ENCODE data around the gene SLC9A8. TPM values are rescaled to one million over a fixed set of nuclear protein-coding genes. Genes with fewer than 3 reads are reported as not detected.

Gene SLC9A8
- total RNA-seq, 1 donor from 2014 or later: 8.8 TPM

GRCh38 chr20:49888212-49889000 is 75.8 kb downstream of the SLC9A8 start:
- peak overlapping the region; percentile 3 for H3K27ac ChIP-seq
- H3K4me1 ChIP-seq: peaks cover 12% of the 10 kb centered on the region
- intact Hi-C loops (cut with DNase I): no loop called here

GRCh38 chr20:49889001-49889934 is 76.6 kb downstream of the SLC9A8 start:
- H3K4me1 ChIP-seq: peaks cover 12% of the 10 kb centered on the region

More at GRCh38 chr20:49888212-49889000, 75.8 kb downstream of the SLC9A8 start:
- H3K27me3 ChIP-seq: no peaks in the 10 kb centered on the region
- H3K9me3 ChIP-seq: no peaks in the 10 kb centered on the region
- H3K4me3 ChIP-seq: no peak overlapping the region
- DNase-seq (ENCODE audit: extremely low spot score in 2 of 2): no peak
- peaks cover 0 to 26% of the 10 kb centered on the region in 2 donors for H3K36me3 ChIP-seq
- TF ChIP-seq POLR2A (IDR thresholded peaks at IDR 0.05) (no peak), CTCF (IDR thresholded peaks at IDR 0.05) (peak; percentile 11 to 59 (median 54))

GRCh38 chr20:49889935-49890333 is 77.3 kb downstream of the SLC9A8 start:
- H3K27ac ChIP-seq: no peak overlapping the region
- no peak overlapping the region for H3K4me3 ChIP-seq
- H3K36me3 ChIP-seq: peaks cover 0 to 12% of the 10 kb centered on the region in 2 donors
- DNase-seq (ENCODE audit: extremely low spot score in 2 of 2): no peak
- peaks cover 12% of the 10 kb centered on the region for H3K4me1 ChIP-seq
- TF ChIP-seq POLR2A (IDR thresholded peaks at IDR 0.05) (no peak), CTCF (IDR thresholded peaks at IDR 0.05) (no peak), POLR2AphosphoS5 (IDR thresholded peaks at IDR 0.05; ENCODE audit: insufficient read depth in 1 of 2, low read depth in 1 of 2) (no peak)
- H3K9me3 ChIP-seq: no peaks in the 10 kb centered on the region
- intact Hi-C loops (cut with DNase I): no loop called here
- no peaks in the 10 kb centered on the region for H3K27me3 ChIP-seq

More at GRCh38 chr20:49889001-49889934, 76.6 kb downstream of the SLC9A8 start:
- Histone ChIP-seq H3K36me3 (peaks cover 0 to 19% of the 10 kb centered on the region in 2 donors), H3K27me3 (no peaks in the 10 kb centered on the region), H3K27ac (no peak overlapping the region), H3K9me3 (no peaks in the 10 kb centered on the region), H3K4me3 (no peak overlapping the region)
- intact Hi-C loops (cut with DNase I): no loop called here
- no peak for DNase-seq (ENCODE audit: extremely low spot score in 2 of 2)
- TF ChIP-seq POLR2A (IDR thresholded peaks at IDR 0.05): no peak
- no peak for TF ChIP-seq CTCF (IDR thresholded peaks at IDR 0.05)
- no peak for TF ChIP-seq POLR2AphosphoS5 (IDR thresholded peaks at IDR 0.05; ENCODE audit: insufficient read depth in 1 of 2, low read depth in 1 of 2)

- peaks cover 12% of the 10 kb centered on the region for H3K4me1 ChIP-seq
- intact Hi-C loops (cut with DNase I): no loop called here
- no peak for DNase-seq (ENCODE audit: extremely low spot score in 2 of 2)
Measured at GRCh38 chr20:49890471-49891361, 78.1 kb downstream of the SLC9A8 start.

More at GRCh38 chr20:49890471-49891361, 78.1 kb downstream of the SLC9A8 start:
- TF ChIP-seq POLR2AphosphoS5 (IDR thresholded peaks at IDR 0.05; ENCODE audit: insufficient read depth in 1 of 2, low read depth in 1 of 2) (no peak), CTCF (IDR thresholded peaks at IDR 0.05) (no peak), POLR2A (IDR thresholded peaks at IDR 0.05) (no peak)
- H3K36me3 ChIP-seq: peaks cover 0 to 12% of the 10 kb centered on the region in 2 donors
- H3K27me3 ChIP-seq: no peaks in the 10 kb centered on the region
- no peaks in the 10 kb centered on the region for H3K9me3 ChIP-seq
- no peak overlapping the region for H3K4me3 ChIP-seq
- H3K27ac ChIP-seq: no peak overlapping the region

Measured in vagina (tissue), 2 donors.